GM23338 (cell line): ENCODE data around the gene ILDR2. TPM values are rescaled to one million over a fixed set of nuclear protein-coding genes. Genes with fewer than 3 reads are reported as not detected.

Source experiments
- ATAC-seq: fragments of 200-7000 bp; cut with Tn5 transposase; 3 replicates; pipeline ENCODE4 v1.9.1; 2020
- DNase-seq: peaks from one replicate; pipeline ENCODE4 v3.0.0-alpha.2; 2015; ENCODE audit warnings: low spot score
- H2AFZ ChIP-seq: fragments of 200-600 bp; sonication (generic); 2 replicates; pipeline ENCODE4 v1.8.0; 2016; ENCODE audit warnings: antibody characterized with exemption, mild to moderate bottlenecking, moderate library complexity
- H3F3A ChIP-seq: fragments of 200-600 bp; sonication (generic); replicated peaks from 2 replicates; pipeline ENCODE4 v1.8.0; 2017; ENCODE audit warnings: antibody characterized with exemption, mixed run types, low read depth
- H3K27ac ChIP-seq: fragments of 200-600 bp; sonication (generic); 2 replicates; pipeline ENCODE4 v1.6.1; 2016; ENCODE audit warnings: low read depth
- H3K27me3 ChIP-seq: fragments of 200-600 bp; sonication (generic); 2 replicates; pipeline ENCODE4 v1.8.0; 2016; ENCODE audit warnings: mild to moderate bottlenecking, mixed run types, moderate library complexity; ENCODE audit not compliant: insufficient read depth
- H3K36me3 ChIP-seq: fragments of 200-600 bp; sonication (generic); 2 replicates; pipeline ENCODE4 v1.8.0; 2016; ENCODE audit warnings: mild to moderate bottlenecking; ENCODE audit not compliant: insufficient read depth
- H3K4me1 ChIP-seq: fragments of 200-600 bp; sonication (generic); 2 replicates; pipeline ENCODE4 v1.8.0; 2016; ENCODE audit warnings: mild to moderate bottlenecking, moderate library complexity; ENCODE audit not compliant: insufficient read depth
- H3K4me2 ChIP-seq: fragments of 200-600 bp; sonication (generic); 2 replicates; pipeline ENCODE4 v1.7.1; 2017; ENCODE audit warnings: mixed run types
- H3K4me3 ChIP-seq: fragments of 200-600 bp; sonication (generic); 2 replicates; pipeline ENCODE4 v1.6.1; 2016; ENCODE audit warnings: mixed run types
- H3K79me2 ChIP-seq: fragments of 200-600 bp; sonication (generic); replicated peaks from 2 replicates; pipeline ENCODE4 v1.8.0; 2017; ENCODE audit warnings: mild to moderate bottlenecking; ENCODE audit not compliant: insufficient read depth
- H3K9me2 ChIP-seq: fragments of 200-600 bp; sonication (generic); 2 replicates; pipeline ENCODE4 v1.8.0; 2017; ENCODE audit not compliant: insufficient read depth
- H4K20me1 ChIP-seq: fragments of 200-600 bp; sonication (generic); replicated peaks from 2 replicates; pipeline ENCODE4 v1.8.0; 2017; ENCODE audit warnings: mild to moderate bottlenecking; ENCODE audit not compliant: insufficient read depth
- H3K27ac Mint-ChIP-seq: 2 replicates; pipeline ENCODE4 v1.8.0; 2020; ENCODE audit warnings: inconsistent platforms, mild to moderate bottlenecking, moderate library complexity, mixed read lengths
- H3K27me3 Mint-ChIP-seq: 3 replicates; pipeline ENCODE4 v1.8.0; 2022; ENCODE audit warnings: low read depth, mild to moderate bottlenecking, moderate library complexity, mixed read lengths, inconsistent platforms; ENCODE audit not compliant: insufficient read depth, poor library complexity
- H3K36me3 Mint-ChIP-seq: 3 replicates; pipeline ENCODE4 v1.8.0; 2021; ENCODE audit warnings: low read depth, mild to moderate bottlenecking, inconsistent platforms, moderate library complexity, mixed read lengths
- H3K4me1 Mint-ChIP-seq: 3 replicates; pipeline ENCODE4 v1.8.0; 2020; ENCODE audit warnings: mild to moderate bottlenecking, inconsistent platforms, mixed read lengths
- H3K4me3 Mint-ChIP-seq: 3 replicates; pipeline ENCODE4 v1.8.0; 2021; ENCODE audit warnings: moderate library complexity, mild to moderate bottlenecking, inconsistent platforms, mixed read lengths
- H3K9me3 Mint-ChIP-seq: 3 replicates; pipeline ENCODE4 v1.8.0; 2020; ENCODE audit warnings: moderate library complexity, mild to moderate bottlenecking, inconsistent platforms, mixed read lengths
- CREB1 ChIP-seq: fragments of 250-450 bp; sonication (Bioruptor Pico); IDR thresholded peaks from 2 replicates; pipeline ENCODE4 v1.5.0; 2020; ENCODE audit warnings: low read depth, mild to moderate bottlenecking, moderate library complexity
- CTCF ChIP-seq, 2 experiments: fragments of 200-600 bp in 1 of 2; sonication (generic) in 1 of 2; conservative IDR thresholded peaks; 2 replicates each; pipeline versions ENCODE4 v1.5.1 to v1.6.1; 2016 to 2017; ENCODE audit warnings: antibody characterized with exemption in 2 of 2, low read depth in 2 of 2, mild to moderate bottlenecking in 2 of 2, moderate library complexity in 1 of 2
- EZH2phosphoT487 ChIP-seq: fragments of 200-600 bp; sonication (generic); IDR thresholded peaks from one replicate; pipeline ENCODE4 v1.8.1; 2018; ENCODE audit warnings: antibody characterized with exemption; ENCODE audit not compliant: unreplicated experiment
- NANOG ChIP-seq: IDR thresholded peaks from 2 replicates; pipeline ENCODE4 v1.6.1; 2016; ENCODE audit warnings: antibody characterized with exemption, borderline replicate concordance
- POLR2AphosphoS5 ChIP-seq: IDR thresholded peaks from 2 replicates; pipeline ENCODE4 v1.6.1; 2016; ENCODE audit warnings: antibody characterized with exemption, low read depth
- ZNF114 ChIP-seq: fragments of 250-450 bp; sonication (Bioruptor Pico); IDR thresholded peaks from 2 replicates; pipeline ENCODE4 v1.5.0; 2020; ENCODE audit warnings: mild to moderate bottlenecking, moderate library complexity
- ZNF462 ChIP-seq: fragments of 250-450 bp; sonication (Bioruptor Pico); IDR thresholded peaks from 2 replicates; pipeline ENCODE4 v1.5.0; 2020; ENCODE audit warnings: mild to moderate bottlenecking, moderate library complexity
- polyA plus RNA-seq: library from polyadenylated mRNA; unstranded; fragments of >200 nt; fragmentation: Nextera tagmentation; extraction: Ambion mirVana; gene quantifications from 2 replicates; pipeline ENCODE4 v1.2.1, GENCODE V29; 2016
- total RNA-seq: library from RNA; depleted of rRNA; stranded (reverse); fragments of >200 nt; shearing (Covaris generic); gene quantifications from 2 replicates; pipeline ENCODE4 v1.2.3, GENCODE V29; 2014

Gene ILDR2
- total and polyA plus RNA-seq, 2 experiments from 2014 or later, result 0.27 to 2.4 TPM

- TF ChIP-seq ZNF462 (CRISPR knock-in tag), result no peak
- TF ChIP-seq ZNF114, result no peak
- TF ChIP-seq EZH2phosphoT487, result no peak
- no peak for TF ChIP-seq NANOG
Measured at GRCh38 chr1:166884971-166885370, 90.4 kb downstream of the ILDR2 start (continued).

GRCh38 chr1:166884040-166884642, 91.2 kb downstream of the ILDR2 start:
- Histone ChIP-seq H3K4me1 (peaks cover 5% of the 10 kb centered on the region; the same call in 1 of the 2 replicates), H4K20me1 (no peaks in the 10 kb centered on the region), H3K9me2 (no peaks in the 10 kb centered on the region), H3F3A (no peaks in the 10 kb centered on the region; the same call in 1 of the 2 replicates), H3K4me3 (peak overlapping the region; percentile 60), H2AFZ (peak overlapping the region; percentile 99), H3K27me3 (peaks cover 28% of the 10 kb centered on the region), H3K27ac (no peak overlapping the region), H3K36me3 (no peaks in the 10 kb centered on the region), H3K4me2 (peak overlapping the region; percentile 84), H3K79me2 (no peaks in the 10 kb centered on the region)
- peaks cover 3% of the 10 kb centered on the region; the same call in 1 of the 3 replicates for H3K4me1 Mint-ChIP-seq
- H3K9me3 Mint-ChIP-seq, result no peaks in the 10 kb centered on the region
- no peaks in the 10 kb centered on the region for H3K36me3 Mint-ChIP-seq
- peak overlapping the region; percentile 60 for H3K4me3 Mint-ChIP-seq
- TF ChIP-seq POLR2AphosphoS5, result no peak
- peak; percentile 58; the same call in 1 of the 2 replicates for TF ChIP-seq ZNF462 (CRISPR knock-in tag)
- TF ChIP-seq CREB1 (CRISPR knock-in tag), result peak; percentile 21; the same call in 1 of the 2 replicates
- TF ChIP-seq CTCF (conservative IDR thresholded peaks at IDR 0.05; ENCODE audit: low read depth in 2 of 2), result peak; percentile 71 to 93
- no peak overlapping the region for H3K27ac Mint-ChIP-seq
- peak; percentile 94 for DNase-seq
- peaks cover 17% of the 10 kb centered on the region for H3K27me3 Mint-ChIP-seq
- peak; percentile 99 for ATAC-seq
